Psoas muscle (tissue), 8 donors: ENCODE results near the gene ZNF625. TPM values are rescaled to one million over a fixed set of nuclear protein-coding genes. Genes with fewer than 3 reads are reported as not detected.
A peak's percentile ranks its signal among the peaks of the same experiment; 100 is the strongest.

Experiments used
- ATAC-seq, 4 donors: fragments of 200-7000 bp; cut with Tn5 transposase; one replicate each; pipeline ENCODE4 v1.9.1; 2020; ENCODE audit warnings: moderate library complexity in 3 of 4, mild to moderate bottlenecking in 2 of 4
- DNase-seq, 2 donors: peaks; one replicate each; pipeline ENCODE4 v3.0.0-alpha.2; 2020
- H3K27ac ChIP-seq: fragments of 200-600 bp; one replicate; pipeline ENCODE4 v1.8.0; 2022
- H3K27me3 ChIP-seq, 3 donors: fragments of 200-600 bp in 1 of 3; one replicate each; pipeline versions ENCODE4 v1.6.1 to v1.8.0; 2013 to 2022; ENCODE audit warnings: low read length in 2 of 3, mild to moderate bottlenecking in 2 of 3, moderate library complexity in 1 of 3; ENCODE audit not compliant: insufficient read depth in 3 of 3
- H3K36me3 ChIP-seq, 2 donors: fragments of 200-600 bp in 1 of 2; one replicate each; pipeline versions ENCODE4 v1.6.1 to v1.8.0; 2013 to 2022; ENCODE audit warnings: low read depth in 1 of 2, mild to moderate bottlenecking in 1 of 2, moderate library complexity in 1 of 2; ENCODE audit not compliant: insufficient read depth in 1 of 2
- H3K4me1 ChIP-seq: fragments of 200-600 bp; one replicate; pipeline ENCODE4 v1.8.0; 2022
- H3K4me3 ChIP-seq: fragments of 200-600 bp; one replicate; pipeline ENCODE4 v1.8.0; 2022; ENCODE audit warnings: mild to moderate bottlenecking
- H3K9me3 ChIP-seq: fragments of 200-600 bp; one replicate; pipeline ENCODE4 v1.8.0; 2022
- CTCF ChIP-seq: fragments of 200-600 bp; IDR thresholded peaks from one replicate; pipeline ENCODE4 v1.8.0; 2022; ENCODE audit warnings: antibody characterized with exemption
- WGBS, 3 donors: extraction: QIAGEN DNeasy Blood & Tissue Kit; methylation state at CpG; one replicate each; pipeline versions ENCODE4 v1.1.6 to v1.1.7; 2013; 5-methylcytosine and 5-hydroxymethylcytosine counted together
- intact Hi-C, 2 donors: fragments of 100-400 bp; cut with DNase I; formaldehyde crosslinking; loops; one replicate each; pipeline versions ENCODE4 v1.11.0 to v1.14.2; 2022
- polyA plus RNA-seq, 3 donors: library from polyadenylated mRNA; stranded (reverse); fragments of 200-250 nt; gene quantifications; one replicate each; pipeline ENCODE4 v1.2.3, GENCODE V29; 2013
- total RNA-seq, 4 donors: library from RNA; stranded (reverse); fragmentation: NEBNext Ultra II Directional in 2 of 4; extraction: Animal tissue kit (Norgen Biotek cat#: 25700) in 2 of 4; gene quantifications; one replicate each; pipeline versions ENCODE4 v1.2.1 to v1.2.4, GENCODE V29; 2021 to 2023
- donor health status: healthy with polysubstance abuse.
- donor health status: DM: no; HTN: no; CAD: no; lungs with moderate emphysema.
- donor health status: Bipolar disorder and iron deficiency.
- donor health status: healthy.
- donor health status: DM: yes; HTN: yes; CAD: no.
- donor health status: DM: no; HTN: no; CAD: no.
- donor health status: DM: no; HTN: no; CAD: no.
- donor health status: DM: yes; HTN: yes; CAD: no.

ZNF625 gene
- total and polyA plus RNA-seq, 7 donors, result 0.12 to 2.9 (median 0.72) TPM; not detected in 1

DNA sequence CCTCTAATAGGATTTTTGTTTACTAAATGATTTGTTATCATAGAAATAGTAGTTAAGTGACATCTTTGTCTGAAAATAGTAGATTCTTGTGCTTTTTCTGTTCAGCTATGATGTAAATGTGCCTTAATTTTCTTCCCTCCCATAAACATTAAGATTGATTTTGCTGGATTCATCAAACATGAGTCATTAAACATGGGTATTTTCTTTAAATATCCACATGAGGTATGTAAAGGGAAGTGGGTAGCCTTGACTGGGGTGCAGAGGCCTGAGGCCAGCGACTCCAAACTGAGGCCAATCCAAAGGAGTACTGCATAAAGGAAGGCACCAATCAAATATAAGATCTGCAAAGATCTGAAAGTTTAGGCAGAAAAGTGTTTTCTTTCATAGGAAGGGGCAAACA, 10.1 kb upstream of the ZNF625 start:
- no peak for TF ChIP-seq CTCF
- ATAC-seq (no peak), DNase-seq (no peak)
- intact Hi-C loops, result no loop called here
- no peak overlapping the region for H3K27ac ChIP-seq
- peaks cover 7% of the 10 kb centered on the region for H3K4me1 ChIP-seq
- 79 to 96% (median 89%) methylated on average over 1 of the region's 1 CpG for WGBS, 3 donors
- no peaks in the 10 kb centered on the region for H3K27me3 ChIP-seq
- H3K4me3 ChIP-seq, result no peak overlapping the region
- peaks cover 0 to 32% of the 10 kb centered on the region in 2 donors for H3K36me3 ChIP-seq
- H3K9me3 ChIP-seq, result no peaks in the 10 kb centered on the region

- 7 to 12% (median 8%) methylated on average over 2 of the region's 2 CpGs for WGBS, 3 donors
- no peak for ATAC-seq
- intact Hi-C loops, result no loop called here
- no peak for DNase-seq
- peak overlapping the region; percentile 89 for H3K4me3 ChIP-seq
- no peaks in the 10 kb centered on the region for H3K27me3 ChIP-seq
- H3K4me1 ChIP-seq, result peaks cover 7% of the 10 kb centered on the region
- peak overlapping the region; percentile 85 for H3K27ac ChIP-seq
- peaks cover 0 to 10% of the 10 kb centered on the region in 2 donors for H3K36me3 ChIP-seq
- TF ChIP-seq CTCF, result no peak
- no peaks in the 10 kb centered on the region for H3K9me3 ChIP-seq
Measured at GRCh38 chr19:12163826-12164225, 7.3 kb upstream of the ZNF625 start.

- ATAC-seq (peak; percentile 98 to 100 (median 100)), DNase-seq (peak; percentile 93 to 96)
- Histone ChIP-seq H3K9me3 (no peaks in the 10 kb centered on the region), H3K36me3 (peaks cover 0 to 10% of the 10 kb centered on the region in 2 donors), H3K27ac (peak within 1 kb of the TSS; percentile 85), H3K27me3 (no peaks in the 10 kb centered on the region), H3K4me1 (peaks cover 7% of the 10 kb centered on the region), H3K4me3 (peak within 1 kb of the TSS; percentile 89)
- 0 to 1% (median 0%) methylated on average over 51 to 57 of the region's 57 CpGs for WGBS, 3 donors
- TF ChIP-seq CTCF, result no peak
- intact Hi-C loops, result no loop called here
Measured at GRCh38 chr19:12162882-12163806, 6.6 kb upstream of the ZNF625 start, which contains the start of gene ZNF136. TSS of gene ZNF136 (plus strand) at chr19:12163096. CDS start at chr19:12163204, 108 bp downstream.

DNA sequence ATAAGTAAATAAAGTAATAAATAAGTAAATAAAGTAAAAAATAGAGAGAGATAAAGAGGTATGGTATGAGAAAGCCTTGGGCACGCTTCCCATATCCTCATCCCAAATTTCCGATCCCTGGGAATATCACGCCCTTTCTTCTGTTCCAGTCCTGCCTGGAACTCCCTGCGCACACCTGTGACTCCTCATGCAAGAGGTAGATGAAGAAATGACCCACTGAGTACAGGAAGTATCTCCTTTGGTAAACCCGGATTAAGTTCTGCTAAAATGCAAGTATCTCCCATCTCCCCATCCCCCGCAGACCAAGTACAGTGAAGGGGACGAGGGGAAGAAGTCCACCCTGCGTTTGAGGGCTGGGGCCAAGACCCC, 6.0 kb upstream of the ZNF625 start:
- ATAC-seq (no peak), DNase-seq (no peak)
- intact Hi-C loops, result no loop called here
- no peaks in the 10 kb centered on the region for H3K9me3 ChIP-seq
- H3K27ac ChIP-seq, result peak overlapping the region; percentile 85
- H3K36me3 ChIP-seq, result peaks cover 0 to 10% of the 10 kb centered on the region in 2 donors
- H3K4me1 ChIP-seq, result peaks cover 7% of the 10 kb centered on the region
- H3K27me3 ChIP-seq, result no peaks in the 10 kb centered on the region
- peak overlapping the region; percentile 89 for H3K4me3 ChIP-seq
- WGBS, 3 donors, result 14% methylated on average over 8 of the region's 8 CpGs
- TF ChIP-seq CTCF, result no peak
